Adipose tissue (tissue), 3 donors: ENCODE measurements around the gene AAR2. TPM values are rescaled to one million over a fixed set of nuclear protein-coding genes. Genes with fewer than 3 reads are reported as not detected.

ENCODE experiments used
- H3K27ac ChIP-seq: one replicate; pipeline ENCODE4 v1.5.1; 2013; ENCODE audit warnings: low read depth, low read length
- WGBS, 3 donors: extraction: QIAGEN DNeasy Blood & Tissue Kit; methylation state at CpG; one replicate each; pipeline ENCODE4 v1.1.7; 2013; 5-methylcytosine and 5-hydroxymethylcytosine counted together
- polyA plus RNA-seq, 3 donors: library from polyadenylated mRNA; stranded (reverse); fragments of 200-250 nt; gene quantifications; one replicate each; pipeline ENCODE4 v1.2.3, GENCODE V29; 2013
- donor health status: healthy with polysubstance abuse.
- donor health status: Bipolar disorder and iron deficiency.
- donor health status: healthy.

AAR2 gene, protein sequence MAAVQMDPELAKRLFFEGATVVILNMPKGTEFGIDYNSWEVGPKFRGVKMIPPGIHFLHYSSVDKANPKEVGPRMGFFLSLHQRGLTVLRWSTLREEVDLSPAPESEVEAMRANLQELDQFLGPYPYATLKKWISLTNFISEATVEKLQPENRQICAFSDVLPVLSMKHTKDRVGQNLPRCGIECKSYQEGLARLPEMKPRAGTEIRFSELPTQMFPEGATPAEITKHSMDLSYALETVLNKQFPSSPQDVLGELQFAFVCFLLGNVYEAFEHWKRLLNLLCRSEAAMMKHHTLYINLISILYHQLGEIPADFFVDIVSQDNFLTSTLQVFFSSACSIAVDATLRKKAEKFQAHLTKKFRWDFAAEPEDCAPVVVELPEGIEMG
- polyA plus RNA-seq = 10 to 100 TPM; 16.7 to 33.9 (median 17.9) TPM

DNA sequence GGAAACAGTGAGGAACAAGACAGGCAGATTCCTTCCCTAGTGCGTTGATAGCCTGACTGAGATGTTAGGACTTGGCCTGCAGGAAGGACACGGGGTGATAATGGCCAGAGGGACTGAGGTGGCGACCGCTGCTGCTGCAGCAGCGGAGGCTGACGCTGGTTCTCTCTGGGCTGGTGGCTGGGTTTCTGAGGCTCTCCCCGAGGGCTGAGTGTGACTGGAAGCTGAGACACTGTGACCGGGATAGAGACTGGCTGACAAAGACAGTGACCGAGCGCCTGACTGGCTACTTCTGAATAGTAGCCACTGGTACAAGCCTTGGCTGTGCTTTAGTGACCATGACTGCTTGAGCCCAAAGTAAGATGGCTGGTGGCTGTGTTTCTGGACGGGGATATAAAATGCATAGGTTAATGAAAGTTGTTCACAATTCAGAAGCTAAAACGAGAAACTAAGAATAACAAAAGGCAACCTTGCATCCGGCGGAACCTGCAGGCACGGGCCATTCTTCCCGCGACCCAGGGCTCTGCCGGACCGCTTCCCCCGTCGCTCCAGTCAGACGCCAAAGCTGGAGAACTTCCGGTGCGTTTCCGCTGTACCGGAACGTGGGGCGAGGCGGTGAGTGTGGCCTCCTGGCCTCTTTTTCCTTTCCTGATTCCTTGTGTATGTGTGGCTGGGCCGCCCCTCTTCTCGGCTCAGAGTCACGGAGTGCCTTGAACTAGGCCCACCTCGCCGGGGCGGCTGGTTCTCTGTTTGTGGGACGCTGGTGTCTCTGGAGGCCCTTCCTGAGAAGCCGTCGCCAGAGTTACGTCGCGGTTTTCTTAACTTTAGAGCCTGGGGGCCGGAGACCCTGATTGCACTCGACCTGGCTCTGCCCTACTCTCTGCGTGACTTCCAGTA is at the start of gene AAR2:
AAR2 (plus strand) TSS at position 587 of the 894 bp plus-strand sequence. CDS start 3,391 bp downstream, outside the sequence.
- H3K27ac ChIP-seq = no peak within 1 kb of the TSS
- 12 to 16% (median 15%) methylated on average over 43 to 44 of the region's 44 CpGs for WGBS, 3 donors

DNA sequence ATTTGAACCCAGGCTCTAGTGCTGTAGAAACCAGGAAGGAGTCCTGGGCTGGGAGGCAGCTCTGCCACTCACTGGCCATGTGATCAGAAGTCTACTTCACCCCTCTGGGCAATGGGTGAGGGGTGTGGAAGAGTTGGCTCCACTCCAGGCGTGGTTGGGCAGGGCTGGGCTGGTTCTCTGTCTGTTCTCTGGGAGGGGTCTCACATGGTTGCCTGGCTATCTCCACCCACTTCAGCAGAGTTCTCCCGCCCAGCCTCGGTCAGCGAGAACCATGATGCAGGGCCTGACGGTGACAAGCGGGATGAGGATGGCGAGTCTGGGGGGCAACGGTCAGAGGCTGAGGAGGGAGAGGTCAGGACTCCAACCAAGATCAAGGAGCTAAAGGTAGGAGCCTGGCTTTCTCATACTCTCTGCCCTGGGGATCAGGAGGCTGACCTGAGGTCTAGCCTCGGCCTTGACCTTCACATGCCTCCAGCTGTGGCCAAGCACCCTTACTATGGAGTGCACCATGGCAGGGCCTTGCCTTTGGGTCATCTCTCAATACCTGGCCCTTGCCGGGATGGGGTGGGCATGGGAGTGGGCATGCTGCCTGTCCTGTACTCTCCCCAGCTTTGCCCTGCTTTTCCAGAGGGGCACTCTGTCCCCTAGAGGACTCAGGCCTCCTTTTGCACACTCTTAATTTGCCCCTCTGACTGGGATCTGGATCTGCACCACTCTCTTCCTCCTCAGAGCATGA is 42.1 kb upstream of the AAR2 start:
- 91 to 95% (median 92%) methylated on average over 10 of the region's 10 CpGs for WGBS, 3 donors

DNA sequence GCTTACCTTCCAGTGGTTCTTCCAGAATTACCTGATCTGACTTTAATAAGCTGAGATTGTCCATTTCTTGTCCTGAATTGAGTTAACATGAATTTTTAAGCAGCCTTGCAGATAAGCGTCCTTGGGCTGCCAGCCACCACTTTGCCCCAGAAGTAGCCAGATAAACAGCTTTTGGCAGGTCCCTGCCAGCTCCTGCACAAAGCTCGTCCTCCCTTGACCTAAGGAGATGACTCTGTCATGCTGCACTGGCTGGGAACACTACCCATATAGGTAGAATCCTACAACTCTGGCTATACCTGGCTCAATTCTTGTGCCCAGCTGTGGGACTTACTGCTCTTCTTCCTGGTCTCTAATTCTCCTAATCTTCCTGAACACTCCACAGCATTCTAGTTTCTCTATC is 39.6 kb upstream of the AAR2 start:
- 47 to 77% (median 76%) methylated on average over 2 of the region's 2 CpGs for WGBS, 3 donors

More for the DNA sequence above, 42.1 kb upstream of the AAR2 start:
- H3K27ac ChIP-seq = no peak overlapping the region

DNA sequence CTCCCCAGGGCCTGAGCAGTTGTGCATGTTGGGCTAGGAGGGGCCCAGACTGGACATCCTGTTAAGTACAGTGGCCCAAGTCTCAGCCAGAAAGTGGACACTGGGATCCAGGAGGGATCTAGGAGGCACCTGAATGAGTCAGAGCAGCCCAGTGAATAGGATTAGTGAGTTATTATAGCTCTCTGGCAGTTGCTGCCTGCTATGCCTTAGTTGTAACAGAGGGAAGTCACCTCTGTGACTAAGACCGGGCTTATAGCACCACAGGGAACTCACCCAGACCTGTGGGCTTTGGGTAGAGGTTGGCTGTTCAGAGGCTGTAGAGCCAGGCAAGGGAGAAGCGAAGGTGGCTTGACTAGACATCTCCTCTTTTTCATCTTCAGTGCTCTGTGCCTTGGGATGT is 39.0 kb upstream of the AAR2 start:
- 90 to 100% (median 96%) methylated on average over 2 of the region's 2 CpGs for WGBS, 3 donors
- H3K27ac ChIP-seq = no peak overlapping the region

More for the DNA sequence above, 39.6 kb upstream of the AAR2 start:
- no peak overlapping the region for H3K27ac ChIP-seq

DNA sequence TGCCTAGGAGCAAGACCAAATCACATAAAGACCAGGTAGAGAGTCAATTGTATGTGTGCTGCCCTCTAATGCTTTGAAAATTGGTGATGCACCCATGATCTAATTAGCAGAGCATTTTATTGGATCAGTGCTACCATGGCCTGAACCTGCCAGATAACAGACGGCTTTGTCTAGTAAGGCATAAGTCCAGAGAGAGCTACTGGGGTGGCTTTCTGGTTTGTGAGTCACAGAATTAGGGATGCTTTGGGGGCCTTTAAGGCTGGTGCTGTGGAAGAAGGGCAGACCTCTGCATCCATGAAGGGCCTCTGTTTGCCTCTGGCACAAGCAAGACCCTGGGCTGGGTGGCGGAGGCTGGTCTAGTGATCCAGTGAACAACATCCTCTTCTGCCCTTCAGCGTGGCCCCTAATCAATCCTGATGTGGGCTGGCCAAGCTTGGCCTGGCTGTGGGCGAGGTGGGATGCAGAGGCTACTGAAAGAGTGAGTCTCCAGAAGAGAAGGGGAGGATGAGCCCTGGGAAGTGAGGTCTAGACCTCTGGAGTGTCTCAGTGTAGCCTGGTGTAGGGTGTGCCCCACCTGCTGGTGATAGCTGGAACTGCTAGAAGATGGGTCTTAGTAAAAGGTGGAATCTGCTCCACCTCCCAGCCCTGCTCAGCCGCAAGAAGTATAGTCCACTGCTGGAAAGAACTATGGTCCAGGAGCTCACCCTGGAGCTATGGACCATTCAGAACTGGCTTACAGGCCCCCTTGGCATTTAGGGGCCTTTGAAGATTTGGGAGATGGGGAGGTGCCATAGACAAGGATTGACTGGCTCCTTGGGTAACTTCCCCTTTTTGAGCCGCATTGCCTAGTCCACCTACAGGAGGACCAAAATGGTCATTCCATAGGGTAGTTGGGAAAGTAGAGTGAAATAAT is 36.7 kb upstream of the AAR2 start:
- no peak overlapping the region for H3K27ac ChIP-seq
- 49 to 58% (median 50%) methylated on average over 6 of the region's 6 CpGs for WGBS, 3 donors

DNA sequence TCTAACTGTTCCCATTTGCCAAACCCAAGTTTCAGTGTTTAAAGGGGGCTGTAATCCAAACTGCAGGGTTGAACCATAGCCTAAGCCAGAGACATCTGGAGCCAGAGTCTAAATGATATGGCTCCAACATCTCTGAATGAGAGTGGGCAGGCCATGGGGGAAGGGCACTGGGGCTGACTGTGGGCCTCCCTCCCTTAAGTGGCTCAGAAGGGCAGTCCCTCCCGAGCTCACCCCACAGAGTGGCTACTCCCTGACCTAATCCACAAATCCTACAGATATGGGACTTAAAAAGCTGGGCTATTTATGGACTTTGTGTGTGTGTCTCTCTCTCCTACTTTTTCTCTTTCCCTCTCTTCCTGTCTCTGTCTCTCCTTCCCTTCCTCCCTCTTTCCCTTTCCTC is 35.8 kb upstream of the AAR2 start:
- WGBS, 3 donors = 73 to 100% (median 80%) methylated on average over 1 of the region's 1 CpG
- no peak overlapping the region for H3K27ac ChIP-seq

DNA sequence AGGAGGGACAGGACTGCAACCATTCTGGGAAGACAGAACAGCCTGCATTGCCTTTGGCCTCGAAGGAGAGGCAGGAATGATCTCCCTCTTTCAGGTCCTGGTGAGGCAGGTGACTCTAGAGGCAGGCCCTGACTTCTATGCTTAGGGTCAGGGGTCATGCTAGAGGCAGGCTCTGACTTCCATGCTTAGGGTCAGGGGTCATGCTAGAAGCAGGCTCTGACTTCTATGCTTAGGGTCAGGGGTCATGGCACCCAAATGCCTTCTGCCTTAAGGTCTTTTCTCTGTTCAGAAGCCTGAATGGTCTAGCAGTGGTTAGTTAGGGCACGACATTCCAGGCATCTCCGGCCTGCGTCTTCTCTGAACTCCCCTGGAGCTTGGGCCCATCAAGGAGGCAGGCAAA is 35.1 kb upstream of the AAR2 start:
- 85 to 93% (median 88%) methylated on average over 4 of the region's 4 CpGs for WGBS, 3 donors
- no peak overlapping the region for H3K27ac ChIP-seq

- WGBS, 3 donors = 33 to 38% (median 35%) methylated on average over 18 of the region's 18 CpGs
- no peak overlapping the region for H3K27ac ChIP-seq
These were observed 33.4 kb upstream of the AAR2 start for GRCh38 chr20:36202891-36203338.

DNA sequence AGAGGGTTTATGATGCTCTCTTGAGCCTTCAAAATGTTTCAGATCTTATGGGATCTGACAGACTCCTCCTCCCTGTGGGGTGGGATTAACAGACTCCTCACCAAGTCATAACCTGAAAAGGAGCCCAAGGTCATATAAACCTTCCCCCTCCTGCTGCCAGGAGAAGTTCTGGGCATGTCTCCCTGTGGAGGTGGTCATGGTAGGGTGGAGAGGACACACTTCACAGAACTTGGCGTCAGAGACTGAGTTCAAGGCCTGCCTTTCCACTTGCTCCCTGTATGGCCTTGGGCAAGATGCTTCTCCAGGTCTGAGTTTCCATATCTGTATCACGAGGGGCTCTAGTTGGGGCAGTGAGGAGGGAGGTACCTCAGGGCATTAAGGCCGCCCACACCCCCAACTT is 32.4 kb upstream of the AAR2 start:
- no peak overlapping the region for H3K27ac ChIP-seq
- 91 to 98% (median 91%) methylated on average over 3 of the region's 3 CpGs for WGBS, 3 donors

DNA sequence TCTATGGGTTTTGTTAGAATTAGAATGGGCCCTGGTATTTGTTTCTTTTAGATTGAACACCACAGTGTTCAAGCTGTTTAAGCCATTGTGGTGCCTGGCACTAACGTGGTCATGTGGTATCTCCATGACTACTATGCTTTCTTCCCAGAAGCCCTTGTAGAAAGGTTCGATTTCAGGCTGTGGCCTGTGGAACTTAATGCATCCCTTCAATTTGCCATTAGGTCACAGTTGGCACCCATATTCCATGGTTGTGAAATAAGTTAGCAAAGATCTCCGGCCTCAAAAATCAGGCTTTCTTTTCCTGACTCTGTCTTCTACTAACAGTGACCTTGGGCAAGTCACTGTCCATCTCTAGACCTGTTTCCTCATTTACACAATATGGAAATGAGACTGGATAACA is 31.3 kb upstream of the AAR2 start:
- WGBS, 3 donors = 74 to 80% (median 77%) methylated on average over 3 of the region's 3 CpGs
- no peak overlapping the region for H3K27ac ChIP-seq

- 78 to 85% (median 81%) methylated on average over 9 of the region's 9 CpGs for WGBS, 3 donors
- no peak overlapping the region for H3K27ac ChIP-seq
These were observed 30.2 kb upstream of the AAR2 start for GRCh38 chr20:36206068-36206467.

- WGBS, 3 donors = 87 to 93% (median 92%) methylated on average over 9 of the region's 9 CpGs
- no peak overlapping the region for H3K27ac ChIP-seq
These were observed 29.6 kb upstream of the AAR2 start for GRCh38 chr20:36206641-36207040.

DNA sequence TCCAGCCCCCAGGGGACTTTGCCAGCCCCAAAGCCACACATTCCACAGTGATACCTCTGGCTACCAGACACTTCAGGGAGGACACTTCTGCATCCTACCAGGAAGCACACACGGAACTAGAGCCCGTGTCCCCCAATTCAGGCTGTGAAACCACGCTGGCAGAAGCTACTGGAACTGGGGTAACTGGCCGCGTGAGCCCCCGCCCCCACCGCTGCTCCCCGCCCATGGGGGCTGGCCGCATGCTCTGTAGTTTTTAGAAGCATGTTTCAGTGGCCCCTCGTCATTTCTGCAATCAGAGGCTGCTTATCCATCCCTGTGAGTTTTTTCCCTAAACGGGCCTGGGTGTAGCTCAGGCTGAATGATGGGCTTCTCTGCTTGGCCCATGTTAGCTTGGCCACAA is 28.7 kb upstream of the AAR2 start:
- 81 to 86% (median 86%) methylated on average over 11 of the region's 11 CpGs for WGBS, 3 donors
- H3K27ac ChIP-seq = no peak overlapping the region

DNA sequence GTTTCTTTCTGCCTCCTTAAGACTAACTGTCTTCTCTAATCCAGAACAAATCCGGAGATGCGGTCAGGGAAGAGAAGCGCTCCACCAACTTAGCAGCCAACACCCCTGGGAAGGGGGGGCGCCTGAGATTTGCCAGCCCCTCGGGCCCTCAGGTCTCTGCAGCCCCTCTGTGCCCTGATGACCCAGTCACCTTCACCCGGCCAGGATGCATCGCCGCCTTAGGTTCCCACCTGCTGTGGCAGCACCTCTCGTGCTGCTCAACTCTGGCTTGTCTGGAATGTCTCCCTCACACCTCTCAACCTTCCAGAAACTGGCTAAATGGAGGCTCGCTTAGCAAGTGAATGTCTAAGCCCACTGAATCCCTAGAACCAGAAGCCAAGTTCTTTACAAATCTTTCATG is 28.0 kb upstream of the AAR2 start:
- 87 to 91% (median 89%) methylated on average over 10 of the region's 10 CpGs for WGBS, 3 donors
- H3K27ac ChIP-seq = no peak overlapping the region

- H3K27ac ChIP-seq = no peak overlapping the region
- WGBS, 3 donors = 85 to 93% (median 90%) methylated on average over 5 of the region's 5 CpGs
These were observed 25.7 kb upstream of the AAR2 start for GRCh38 chr20:36210436-36211021.

- WGBS, 3 donors = 55 to 75% (median 65%) methylated on average over 2 of the region's 2 CpGs
These were observed 22.9 kb upstream of the AAR2 start for GRCh38 chr20:36213362-36213761.

GRCh38 chr20:36214684-36215256 is 21.5 kb upstream of the AAR2 start:
- H3K27ac ChIP-seq = no peak overlapping the region
- WGBS, 3 donors = 58 to 72% (median 62%) methylated on average over 5 of the region's 5 CpGs

More at GRCh38 chr20:36213362-36213761, 22.9 kb upstream of the AAR2 start:
- H3K27ac ChIP-seq = no peak overlapping the region
